Ascending aorta (tissue), 2 donors: ENCODE results near the gene GATC. TPM values are rescaled to one million over a fixed set of nuclear protein-coding genes. Genes with fewer than 3 reads are reported as not detected.

Experiments
- DNase-seq, 2 donors: peaks; one replicate each; pipeline ENCODE4 v3.0.0-alpha.2; 2019; ENCODE audit warnings: low spot score in 2 of 2
- H3K27ac ChIP-seq, 2 donors: fragments of 200-600 bp; sonication (generic); one replicate each; pipeline ENCODE4 v1.5.1; 2016 to 2017; ENCODE audit warnings: mild to moderate bottlenecking in 1 of 2
- H3K27me3 ChIP-seq: fragments of 200-600 bp; sonication (generic); one replicate; pipeline ENCODE4 v1.5.1; 2017
- H3K36me3 ChIP-seq, 2 donors: fragments of 200-600 bp; sonication (generic); one replicate each; pipeline ENCODE4 v1.5.1; 2016
- H3K4me1 ChIP-seq, 2 donors: fragments of 200-600 bp; sonication (generic); one replicate each; pipeline ENCODE4 v1.5.1; 2016 to 2017; ENCODE audit warnings: mild to moderate bottlenecking in 1 of 2
- H3K4me3 ChIP-seq, 2 donors: fragments of 200-600 bp; sonication (generic); one replicate each; pipeline ENCODE4 v1.5.1; 2016 to 2017; ENCODE audit warnings: mild to moderate bottlenecking in 1 of 2
- H3K9me3 ChIP-seq, 2 donors: fragments of 200-600 bp; sonication (generic); one replicate each; pipeline ENCODE4 v1.5.1; 2016
- intact Hi-C: fragments of 100-400 bp; cut with DNase I; formaldehyde crosslinking; loops from one replicate; pipeline ENCODE4 v1.15.1; 2023
- total RNA-seq: library from RNA; depleted of rRNA; stranded (reverse); fragments of >200 nt; gene quantifications from one replicate; pipeline ENCODE4 v1.1.0, GENCODE V29; 2016
- TF ChIP-seq, protein P1 (sequence below), 3 experiments: fragments of 200-600 bp in 2 of 3; fragments of 450-650 bp in 1 of 3; sonication (generic) in 2 of 3; IDR thresholded peaks; one replicate each; pipeline ENCODE4 v1.5.1; 2016 to 2019; ENCODE audit warnings: antibody characterized with exemption in 3 of 3, mild to moderate bottlenecking in 1 of 3, moderate library complexity in 1 of 3

GATC gene, protein sequence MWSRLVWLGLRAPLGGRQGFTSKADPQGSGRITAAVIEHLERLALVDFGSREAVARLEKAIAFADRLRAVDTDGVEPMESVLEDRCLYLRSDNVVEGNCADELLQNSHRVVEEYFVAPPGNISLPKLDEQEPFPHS
- total RNA-seq = 6.2 TPM

GRCh38 chr12:120445911-120446843, at the start of gene GATC, which contains the start of gene TRIAP1:
Gene GATC (plus strand): TSS chr12:120446444. CDS start chr12:120446481, 37 bp downstream.
Gene TRIAP1 (minus strand): TSS chr12:120446384. CDS start chr12:120446372, 12 bp downstream.
- Histone ChIP-seq H3K9me3 (no peaks in the 10 kb centered on the region), H3K36me3 (peaks cover 18 to 25% of the 10 kb centered on the region in 2 donors), H3K27ac (peak within 1 kb of the TSS; percentile 90 to 92), H3K4me3 (peak within 1 kb of the TSS; percentile 81 to 98), H3K27me3 (no peaks in the 10 kb centered on the region), H3K4me1 (peaks cover 3 to 8% of the 10 kb centered on the region in 2 donors)
- intact Hi-C loops = loop anchor here (1.0 to 5.0 kb wide), 4 partner anchors 23 to 129 kb away; partner anchors contain the start of genes RNF10 and SRSF9
- TF ChIP-seq, protein P1, sequence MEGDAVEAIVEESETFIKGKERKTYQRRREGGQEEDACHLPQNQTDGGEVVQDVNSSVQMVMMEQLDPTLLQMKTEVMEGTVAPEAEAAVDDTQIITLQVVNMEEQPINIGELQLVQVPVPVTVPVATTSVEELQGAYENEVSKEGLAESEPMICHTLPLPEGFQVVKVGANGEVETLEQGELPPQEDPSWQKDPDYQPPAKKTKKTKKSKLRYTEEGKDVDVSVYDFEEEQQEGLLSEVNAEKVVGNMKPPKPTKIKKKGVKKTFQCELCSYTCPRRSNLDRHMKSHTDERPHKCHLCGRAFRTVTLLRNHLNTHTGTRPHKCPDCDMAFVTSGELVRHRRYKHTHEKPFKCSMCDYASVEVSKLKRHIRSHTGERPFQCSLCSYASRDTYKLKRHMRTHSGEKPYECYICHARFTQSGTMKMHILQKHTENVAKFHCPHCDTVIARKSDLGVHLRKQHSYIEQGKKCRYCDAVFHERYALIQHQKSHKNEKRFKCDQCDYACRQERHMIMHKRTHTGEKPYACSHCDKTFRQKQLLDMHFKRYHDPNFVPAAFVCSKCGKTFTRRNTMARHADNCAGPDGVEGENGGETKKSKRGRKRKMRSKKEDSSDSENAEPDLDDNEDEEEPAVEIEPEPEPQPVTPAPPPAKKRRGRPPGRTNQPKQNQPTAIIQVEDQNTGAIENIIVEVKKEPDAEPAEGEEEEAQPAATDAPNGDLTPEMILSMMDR (IDR thresholded peaks at IDR 0.05) = no peak
- peak in 1 of 2 donors; percentile 89 for DNase-seq

DNA sequence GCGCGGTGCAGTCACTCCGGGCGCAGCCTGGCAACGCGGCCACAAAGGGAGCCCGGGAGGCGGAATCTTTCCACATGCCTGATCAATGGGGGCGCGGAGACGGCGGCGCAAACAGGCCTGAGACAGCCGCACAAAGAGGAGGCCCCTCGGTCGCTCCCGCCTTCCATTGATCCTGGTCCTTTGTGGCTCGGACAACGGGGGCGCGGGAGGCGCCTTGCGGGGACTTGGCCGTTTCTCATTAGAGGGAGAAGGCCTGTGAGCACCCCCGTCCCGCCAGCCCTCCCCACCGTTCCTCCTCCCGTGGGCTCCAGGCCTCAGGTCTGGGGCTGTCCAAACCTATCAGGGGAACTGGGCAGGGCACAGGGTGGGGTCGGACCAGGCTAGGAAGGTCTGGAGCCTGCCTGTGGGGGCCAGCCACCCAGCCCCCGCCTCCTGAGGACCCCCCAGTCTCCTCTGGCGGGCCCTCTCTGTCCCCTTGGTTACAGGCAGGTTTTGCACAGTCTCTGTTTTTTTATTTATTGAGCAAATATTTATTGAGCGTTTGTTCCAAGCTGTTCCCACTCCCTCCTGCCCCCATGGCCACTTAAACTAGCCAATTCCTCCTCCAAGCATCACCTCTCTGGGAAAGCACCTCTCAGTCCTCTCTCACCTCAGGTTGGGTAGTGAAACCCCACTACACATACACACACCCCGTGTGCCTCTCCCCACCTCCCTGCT, 48.3 kb upstream of the GATC start:
- no peaks in the 10 kb centered on the region for H3K36me3 ChIP-seq
- H3K9me3 ChIP-seq = no peaks in the 10 kb centered on the region
- intact Hi-C loops = no loop called here
- TF ChIP-seq, protein P1 (IDR thresholded peaks at IDR 0.05) = no peak
- H3K27me3 ChIP-seq = no peaks in the 10 kb centered on the region
- DNase-seq = no peak
- H3K4me1 ChIP-seq = no peaks in the 10 kb centered on the region
- no peak overlapping the region for H3K4me3 ChIP-seq
- no peak overlapping the region for H3K27ac ChIP-seq

- no peak overlapping the region for H3K27ac ChIP-seq
- TF ChIP-seq, protein P1 (IDR thresholded peaks at IDR 0.05) = no peak
- no peaks in the 10 kb centered on the region for H3K9me3 ChIP-seq
- no peak overlapping the region for H3K4me3 ChIP-seq
- intact Hi-C loops = no loop called here
- DNase-seq = no peak
- H3K27me3 ChIP-seq = no peaks in the 10 kb centered on the region
- no peaks in the 10 kb centered on the region for H3K4me1 ChIP-seq
- H3K36me3 ChIP-seq = no peaks in the 10 kb centered on the region
Observed at GRCh38 chr12:120399531-120399930, 46.7 kb upstream of the GATC start.

DNA sequence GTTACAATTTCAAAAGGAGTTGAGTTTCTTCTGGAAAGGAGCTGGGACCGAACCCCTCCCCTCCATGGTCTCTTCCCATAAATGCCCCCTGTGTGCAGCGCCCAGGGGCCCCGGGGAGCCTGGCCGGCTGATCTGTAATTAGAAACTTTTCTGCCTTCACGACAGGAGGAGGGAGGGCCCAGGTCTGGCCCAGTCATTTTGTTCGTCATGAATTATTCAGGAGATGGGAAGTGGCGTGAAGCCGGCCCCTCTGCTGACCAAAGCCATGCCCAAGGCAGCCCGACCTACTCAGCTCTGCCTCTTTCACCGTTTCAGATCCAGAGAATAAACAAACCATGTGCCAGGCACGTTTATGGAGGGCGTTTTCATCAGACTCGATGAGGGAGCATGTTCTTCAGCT, 44.0 kb upstream of the GATC start:
- no peak for DNase-seq
- intact Hi-C loops = no loop called here
- no peaks in the 10 kb centered on the region for H3K9me3 ChIP-seq
- H3K4me1 ChIP-seq = no peaks in the 10 kb centered on the region
- no peak overlapping the region for H3K27ac ChIP-seq
- H3K36me3 ChIP-seq = no peaks in the 10 kb centered on the region
- H3K27me3 ChIP-seq = no peaks in the 10 kb centered on the region
- H3K4me3 ChIP-seq = no peak overlapping the region
- TF ChIP-seq, protein P1 (IDR thresholded peaks at IDR 0.05) = no peak

DNA sequence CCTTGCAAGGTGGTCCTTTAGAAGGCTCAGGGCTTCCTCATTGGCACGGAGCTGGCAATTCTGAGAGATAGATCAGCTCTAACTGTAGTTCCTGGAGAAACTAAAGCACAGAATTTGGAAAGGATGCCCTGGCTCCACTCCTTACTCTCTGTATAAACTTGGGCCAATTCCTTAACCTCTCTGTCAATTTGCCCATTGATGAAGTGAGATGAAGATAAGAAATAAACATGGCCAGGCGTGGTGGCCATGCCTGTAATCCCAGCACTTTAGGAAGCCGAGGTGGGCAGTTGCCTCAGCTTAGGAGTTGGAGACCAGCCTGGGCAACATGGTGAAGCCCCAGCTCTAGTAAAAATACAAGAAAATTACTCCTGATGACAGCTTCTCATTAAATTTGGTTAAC, 42.4 kb upstream of the GATC start:
- no peaks in the 10 kb centered on the region for H3K27me3 ChIP-seq

More for the DNA sequence above, 42.4 kb upstream of the GATC start:
- Histone ChIP-seq H3K4me1 (no peaks in the 10 kb centered on the region), H3K9me3 (no peaks in the 10 kb centered on the region), H3K36me3 (no peaks in the 10 kb centered on the region), H3K27ac (no peak overlapping the region), H3K4me3 (no peak overlapping the region)
- intact Hi-C loops = no loop called here
- TF ChIP-seq, protein P1 (IDR thresholded peaks at IDR 0.05) = no peak
- no peak for DNase-seq
